Prostate gland (tissue), 2 donors: ENCODE measurements around the gene TLX1. TPM values are rescaled to one million over a fixed set of nuclear protein-coding genes. Genes with fewer than 3 reads are reported as not detected.
"Not testable (repeated sequence)": the region's sequence is repeated elsewhere in the genome, so short reads cannot be mapped to it uniquely, and the experiment has no call there.

Experiments used
- DNase-seq: peaks from one replicate; pipeline ENCODE4 v3.0.0-alpha.2; 2019; ENCODE audit warnings: low spot score
- H3K27ac ChIP-seq, 2 donors: fragments of 200-600 bp; sonication (generic); 2 replicates each; pipeline ENCODE4 v1.5.1; 2017 to 2019
- H3K27me3 ChIP-seq: fragments of 200-600 bp; sonication (generic); replicated peaks from 2 replicates; pipeline ENCODE4 v1.5.1; 2019; ENCODE audit not compliant: insufficient read depth
- H3K36me3 ChIP-seq, 2 donors: fragments of 200-600 bp; sonication (generic); 1 replicate in 1 of 2; 2 replicates in 1 of 2; pipeline versions ENCODE4 v1.5.1 to v1.8.1; 2017 to 2019
- H3K4me1 ChIP-seq: fragments of 200-600 bp; sonication (generic); replicated peaks from 2 replicates; pipeline ENCODE4 v1.5.1; 2019
- H3K4me3 ChIP-seq, 2 donors: fragments of 200-600 bp; sonication (generic); 2 replicates each; pipeline ENCODE4 v1.5.1; 2017 to 2019
- H3K9me3 ChIP-seq: fragments of 200-600 bp; sonication (generic); 2 replicates; pipeline ENCODE4 v1.5.1; 2017
- POLR2A ChIP-seq: fragments of 450-650 bp; IDR thresholded peaks from one replicate; pipeline ENCODE4 v1.6.1; 2016; ENCODE audit warnings: antibody characterized with exemption, mild to moderate bottlenecking
- POLR2AphosphoS5 ChIP-seq: sonication (generic); formaldehyde crosslinking; IDR thresholded peaks from one replicate; pipeline ENCODE4 v1.6.1; 2017; ENCODE audit warnings: antibody characterized with exemption
- WGBS: methylation state at CpG from one replicate; pipeline ENCODE4 v1.1.5; 2018; 5-methylcytosine and 5-hydroxymethylcytosine counted together
- intact Hi-C: fragments of 100-400 bp; cut with DNase I; formaldehyde crosslinking; loops from one replicate; pipeline ENCODE4 v1.14.2; 2022
- total RNA-seq, 2 donors: library from RNA; depleted of rRNA; stranded (reverse); fragments of >200 nt; gene quantifications; one replicate each; pipeline ENCODE4 v1.1.0, GENCODE V29; 2016
- TF ChIP-seq, protein P1 (sequence below), 4 experiments: fragments of 200-600 bp in 2 of 4; fragments of 450-650 bp in 2 of 4; sonication (generic) in 2 of 4; IDR thresholded peaks; 1 replicate in 3 of 4; 2 replicates in 1 of 4; pipeline ENCODE4 v1.5.1; 2016 to 2019; ENCODE audit warnings: antibody characterized with exemption in 4 of 4, mild to moderate bottlenecking in 2 of 4, moderate library complexity in 2 of 4

The TLX1 gene
- total RNA-seq, 2 donors from 2014 or later, result 0.05 to 0.34 TPM

- H3K27me3 ChIP-seq, result peaks cover 5% of the 10 kb centered on the region
- H3K4me1 ChIP-seq, result no peaks in the 10 kb centered on the region
- intact Hi-C loops, result no loop called here
These were observed 20.3 kb downstream of the TLX1 start for GRCh38 chr10:101151395-101151794.

GRCh38 chr10:101152316-101152715, 21.2 kb downstream of the TLX1 start:
- WGBS, result 57% methylated on average over 3 of the region's 3 CpGs
- Histone ChIP-seq H3K36me3 (no peaks in the 10 kb centered on the region), H3K4me1 (no peaks in the 10 kb centered on the region), H3K27ac (no peak overlapping the region), H3K27me3 (no peaks in the 10 kb centered on the region), H3K4me3 (no peak overlapping the region), H3K9me3 (no peaks in the 10 kb centered on the region)
- no peak for DNase-seq
- intact Hi-C loops, result no loop called here
- TF ChIP-seq, protein P1, sequence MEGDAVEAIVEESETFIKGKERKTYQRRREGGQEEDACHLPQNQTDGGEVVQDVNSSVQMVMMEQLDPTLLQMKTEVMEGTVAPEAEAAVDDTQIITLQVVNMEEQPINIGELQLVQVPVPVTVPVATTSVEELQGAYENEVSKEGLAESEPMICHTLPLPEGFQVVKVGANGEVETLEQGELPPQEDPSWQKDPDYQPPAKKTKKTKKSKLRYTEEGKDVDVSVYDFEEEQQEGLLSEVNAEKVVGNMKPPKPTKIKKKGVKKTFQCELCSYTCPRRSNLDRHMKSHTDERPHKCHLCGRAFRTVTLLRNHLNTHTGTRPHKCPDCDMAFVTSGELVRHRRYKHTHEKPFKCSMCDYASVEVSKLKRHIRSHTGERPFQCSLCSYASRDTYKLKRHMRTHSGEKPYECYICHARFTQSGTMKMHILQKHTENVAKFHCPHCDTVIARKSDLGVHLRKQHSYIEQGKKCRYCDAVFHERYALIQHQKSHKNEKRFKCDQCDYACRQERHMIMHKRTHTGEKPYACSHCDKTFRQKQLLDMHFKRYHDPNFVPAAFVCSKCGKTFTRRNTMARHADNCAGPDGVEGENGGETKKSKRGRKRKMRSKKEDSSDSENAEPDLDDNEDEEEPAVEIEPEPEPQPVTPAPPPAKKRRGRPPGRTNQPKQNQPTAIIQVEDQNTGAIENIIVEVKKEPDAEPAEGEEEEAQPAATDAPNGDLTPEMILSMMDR (IDR thresholded peaks at IDR 0.05), result no peak
- TF ChIP-seq POLR2A (no peak), POLR2AphosphoS5 (no peak)

More at GRCh38 chr10:101151395-101151794, 20.3 kb downstream of the TLX1 start:
- WGBS, result 53% methylated on average over 4 of the region's 4 CpGs
- Histone ChIP-seq H3K36me3 (no peaks in the 10 kb centered on the region), H3K9me3 (no peaks in the 10 kb centered on the region), H3K4me3 (no peak overlapping the region), H3K27ac (no peak overlapping the region)
- DNase-seq, result no peak
- TF ChIP-seq POLR2AphosphoS5 (no peak), POLR2A (no peak)
- TF ChIP-seq, protein P1 (IDR thresholded peaks at IDR 0.05), result no peak

DNA sequence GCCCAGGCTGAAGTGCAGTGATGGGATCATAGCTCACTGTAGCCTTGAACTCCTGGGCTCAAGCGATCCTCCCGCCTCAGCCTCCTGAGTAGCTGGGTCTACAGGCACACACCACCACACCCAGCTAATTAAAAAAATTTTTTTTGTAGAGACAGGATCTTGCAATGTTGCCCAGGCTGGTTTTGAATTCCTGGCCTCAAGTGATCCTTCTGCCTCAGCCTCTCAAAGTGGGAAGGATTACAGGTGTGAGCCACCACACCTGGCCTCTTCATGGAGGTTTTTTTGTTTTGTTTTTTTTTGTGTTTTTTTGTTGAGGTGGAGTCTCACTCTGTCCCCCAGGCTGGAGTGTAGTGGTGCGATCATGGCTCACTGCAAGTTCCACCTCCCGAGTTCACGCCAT, 23.4 kb downstream of the TLX1 start:
- WGBS, result 95% methylated on average over 5 of the region's 5 CpGs
- H3K4me1 ChIP-seq, H3K9me3 ChIP-seq, intact Hi-C loops, H3K4me3 ChIP-seq, H3K27ac ChIP-seq, H3K36me3 ChIP-seq, H3K27me3 ChIP-seq, DNase-seq: not testable (repeated sequence)

DNA sequence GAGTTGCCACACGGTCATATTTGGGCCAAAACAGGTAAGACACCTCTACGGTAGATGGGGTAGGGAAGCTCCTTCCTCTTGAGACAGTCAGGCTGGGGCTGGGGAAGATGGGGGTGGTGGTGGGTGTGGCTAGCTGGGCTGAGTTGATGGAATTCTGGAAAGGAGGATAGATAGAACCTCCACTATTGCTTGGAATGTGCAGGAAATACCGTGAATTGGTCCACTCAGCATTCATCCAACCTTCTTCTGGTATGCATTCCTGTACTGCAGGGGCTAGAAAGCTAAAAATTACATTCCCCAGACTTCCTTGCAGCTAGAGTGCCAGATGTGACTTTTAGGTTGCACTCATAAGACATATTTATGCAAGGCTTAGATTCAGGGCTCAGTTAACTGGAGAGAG, 24.8 kb downstream of the TLX1 start:
- DNase-seq, result no peak
- WGBS, result 31% methylated on average over 3 of the region's 3 CpGs
- Histone ChIP-seq H3K27me3 (no peaks in the 10 kb centered on the region), H3K9me3 (no peaks in the 10 kb centered on the region), H3K4me1 (no peaks in the 10 kb centered on the region), H3K4me3 (no peak overlapping the region), H3K27ac (no peak overlapping the region), H3K36me3 (no peaks in the 10 kb centered on the region)
- intact Hi-C loops, result no loop called here
- TF ChIP-seq POLR2AphosphoS5 (no peak), POLR2A (no peak)
- TF ChIP-seq, protein P1 (IDR thresholded peaks at IDR 0.05), result no peak

DNA sequence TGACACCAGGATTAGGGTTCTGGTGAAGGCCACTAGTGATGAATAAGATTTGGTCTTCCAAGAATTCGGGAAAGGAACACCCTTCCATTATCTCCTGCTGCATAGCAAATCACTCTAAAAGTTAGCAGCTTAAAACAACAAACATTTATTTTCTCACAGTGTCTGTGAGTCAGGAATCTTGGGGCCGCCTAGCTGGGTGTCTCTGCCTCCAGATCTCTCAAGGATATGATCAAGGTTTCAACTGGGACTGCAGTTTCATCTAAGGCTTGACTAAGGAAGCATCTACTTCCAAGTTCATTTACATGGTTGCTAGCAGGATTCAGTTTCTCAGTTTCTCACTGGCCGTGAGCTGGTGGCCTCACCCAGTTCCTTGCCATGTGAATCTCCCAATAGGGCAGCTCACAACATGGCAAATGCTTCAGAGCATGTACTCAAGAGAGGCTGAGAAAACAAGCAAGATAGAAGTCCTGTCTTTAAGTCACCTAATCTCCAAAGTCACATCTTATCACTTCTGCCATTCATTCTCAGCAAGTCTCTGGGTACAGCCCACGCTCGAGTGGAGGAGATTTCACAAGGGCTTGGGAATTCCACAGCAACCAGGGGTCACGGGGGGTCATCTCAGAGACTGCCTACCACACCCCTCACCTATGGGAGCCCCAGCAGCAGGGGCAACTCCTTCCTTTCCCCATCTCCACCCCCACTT, 26.8 kb downstream of the TLX1 start:
- no peak for DNase-seq
- 48% methylated on average over 6 of the region's 6 CpGs for WGBS

More for the DNA sequence above, 26.8 kb downstream of the TLX1 start:
- peaks cover 3% of the 10 kb centered on the region for H3K27me3 ChIP-seq
- no peaks in the 10 kb centered on the region for H3K36me3 ChIP-seq
- no peak overlapping the region for H3K4me3 ChIP-seq
- TF ChIP-seq, protein P1 (IDR thresholded peaks at IDR 0.05), result no peak
- TF ChIP-seq POLR2A (no peak), POLR2AphosphoS5 (no peak)
- no peaks in the 10 kb centered on the region for H3K4me1 ChIP-seq
- no peaks in the 10 kb centered on the region for H3K9me3 ChIP-seq
- intact Hi-C loops, result no loop called here
- no peak overlapping the region for H3K27ac ChIP-seq
